Stimulated activated CD8-positive, alpha-beta memory T cell treated with anti-CD3 and anti-CD28 coated beads, Interleukin-12 subunit alpha, Interleukin-12 subunit beta, amount 100 ng/mL, for 1 hour (primary cell): ENCODE results near the gene ZNF474.

Experiments
- DNase-seq: peaks from one replicate; pipeline ENCODE4 v3.0.0-alpha.2; 2020; ENCODE audit warnings: low read depth

The ZNF474 gene

DNA sequence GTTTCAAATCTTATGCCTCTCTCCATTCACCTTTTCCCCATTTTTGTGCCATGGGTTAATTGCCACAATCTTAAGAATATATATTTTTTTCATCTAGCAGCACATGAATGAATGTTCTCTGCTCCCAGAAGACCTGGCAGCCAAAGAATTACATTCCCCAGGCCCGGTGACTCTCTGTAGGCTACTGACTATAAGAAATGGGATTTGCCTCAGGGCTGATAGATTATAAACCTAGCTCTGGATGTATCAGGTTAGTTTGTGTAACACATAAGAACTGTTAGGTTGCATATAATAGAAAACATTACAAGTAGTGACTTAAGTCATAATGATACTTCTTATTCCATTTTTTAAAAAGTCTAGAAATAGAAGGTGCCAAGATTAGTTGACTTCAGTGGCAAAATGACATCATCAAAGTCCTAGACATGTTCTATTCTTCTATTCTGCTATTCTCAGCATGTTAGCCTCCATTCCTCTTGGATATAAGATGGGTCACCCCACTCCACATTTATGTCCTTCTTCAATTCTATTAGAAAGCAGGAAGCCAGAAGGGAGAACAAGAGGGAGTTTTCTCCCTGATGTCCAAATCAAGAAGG is 10.9 kb upstream of the ZNF474 start:
- DNase-seq, result no peak

DNA sequence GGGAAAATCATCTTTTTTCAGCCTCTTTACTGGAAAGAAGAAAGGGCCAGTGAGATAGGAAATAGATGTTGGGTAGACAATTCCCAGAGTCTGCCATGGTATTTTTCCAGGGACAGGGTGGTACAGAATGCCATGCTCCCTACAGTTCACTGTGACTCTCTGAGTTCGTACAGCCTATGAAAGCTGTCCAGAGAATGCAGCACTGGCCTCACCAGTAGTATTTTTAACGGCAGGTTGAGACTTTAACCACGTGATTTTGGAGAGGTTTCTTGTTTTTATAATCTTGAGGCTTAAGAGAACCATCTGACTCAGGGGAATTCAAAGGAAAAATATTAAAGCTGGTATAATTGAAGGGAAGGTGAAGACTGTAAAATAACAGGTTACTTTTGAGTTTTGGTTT is 10.1 kb upstream of the ZNF474 start:
- no peak for DNase-seq

DNA sequence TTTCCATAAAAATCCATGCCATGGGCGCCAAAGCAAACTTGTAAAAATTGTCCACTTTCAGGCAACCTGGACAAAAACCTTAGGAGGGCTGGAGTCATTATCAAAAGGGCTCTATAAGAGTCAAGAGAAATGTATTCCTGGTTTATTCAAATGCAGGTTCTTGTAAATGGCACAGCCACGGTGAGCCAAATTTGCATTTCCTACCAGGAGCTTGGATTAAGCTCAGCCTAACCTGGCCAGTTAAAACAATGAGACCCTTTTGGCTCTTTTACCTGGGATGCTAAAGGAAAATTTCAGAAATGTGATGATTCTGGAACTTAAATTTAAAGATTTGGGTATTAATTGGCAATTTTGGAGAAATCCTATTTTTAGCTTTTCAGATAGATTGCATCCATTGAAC is 8.9 kb upstream of the ZNF474 start:
- no peak for DNase-seq

DNA sequence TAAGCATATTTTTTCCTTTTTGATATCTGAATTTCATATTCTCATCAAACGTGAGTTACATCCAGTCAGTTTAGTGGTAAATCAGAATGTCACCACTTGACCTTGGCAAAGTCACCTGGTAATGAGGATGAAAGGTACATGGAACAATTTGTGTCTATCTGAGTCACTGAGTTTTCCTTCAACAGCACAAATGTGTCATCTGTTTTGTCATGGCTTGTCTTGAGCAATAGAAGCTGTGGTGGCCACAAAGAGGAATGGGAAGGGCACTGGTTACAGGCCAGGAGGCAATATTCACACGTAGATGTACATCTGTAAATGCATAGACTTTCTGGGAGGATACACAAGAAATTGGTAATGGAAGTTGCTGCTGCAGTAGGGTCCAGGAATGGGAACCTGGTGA is 8.4 kb upstream of the ZNF474 start:
- no peak for DNase-seq

DNA sequence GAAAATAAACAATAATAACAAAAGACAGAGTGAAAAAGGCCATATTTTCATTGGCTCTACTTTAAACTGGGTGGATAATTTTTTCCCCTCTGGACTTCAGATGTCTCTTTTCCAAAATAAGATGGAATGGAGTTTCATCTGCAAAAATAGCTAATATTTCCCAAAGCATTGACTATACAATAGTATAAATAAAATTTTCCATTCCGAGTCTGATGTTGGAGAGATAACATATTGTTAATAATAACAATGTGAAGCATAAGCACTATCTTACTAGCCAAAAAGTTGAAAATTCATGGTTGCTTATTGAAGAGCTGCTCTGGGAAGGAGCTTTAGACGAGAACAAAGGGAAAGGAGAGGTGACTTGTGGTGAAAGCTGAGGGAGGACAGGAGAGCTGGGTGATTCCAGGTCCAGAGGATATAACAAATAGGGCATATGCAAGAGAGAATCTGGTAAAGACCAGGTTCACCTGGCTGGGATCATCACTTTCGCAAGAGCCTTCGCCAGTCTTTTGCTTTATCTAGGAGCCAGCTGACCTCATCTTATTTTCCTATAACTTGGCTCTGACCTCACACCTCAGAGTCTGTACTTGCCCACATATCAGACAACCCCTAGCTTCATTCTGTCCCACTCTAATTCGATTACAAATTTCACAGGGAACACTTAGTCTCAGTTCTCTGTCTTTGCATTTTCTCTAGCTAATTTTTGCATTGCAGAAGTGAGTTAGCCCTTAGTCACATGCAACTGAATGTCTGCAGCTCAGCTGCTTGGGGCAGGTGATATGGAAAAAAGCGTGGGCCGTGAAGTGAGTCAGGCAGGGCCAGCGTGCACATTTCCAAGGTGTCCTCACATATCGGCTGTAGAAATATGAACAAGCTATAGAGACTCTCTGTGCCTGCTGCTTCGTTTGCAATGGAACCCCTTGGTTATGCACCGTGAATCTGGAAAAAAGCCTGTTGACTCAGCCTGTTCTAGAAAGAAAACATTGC is 7.6 kb upstream of the ZNF474 start:
- DNase-seq, result no peak

DNA sequence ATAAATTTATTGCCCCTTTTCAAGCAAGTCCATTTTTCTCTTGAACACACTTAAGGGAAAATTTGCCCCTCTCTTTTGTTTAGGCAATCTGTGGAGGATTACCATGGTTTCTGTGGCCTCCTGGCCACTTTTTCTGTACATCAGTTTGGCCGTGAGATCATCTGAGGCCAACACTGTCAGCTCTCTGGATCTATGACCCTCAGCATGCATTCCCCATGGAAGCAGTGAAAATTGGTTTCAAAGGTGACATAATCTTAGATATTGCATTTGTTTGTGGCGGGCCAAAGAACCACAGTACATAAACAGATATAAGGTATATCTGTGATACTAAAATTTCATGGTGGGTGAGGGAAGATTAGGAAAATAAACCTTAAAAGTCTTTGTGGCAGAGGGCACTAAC is 4.6 kb upstream of the ZNF474 start:
- DNase-seq, result no peak

DNA sequence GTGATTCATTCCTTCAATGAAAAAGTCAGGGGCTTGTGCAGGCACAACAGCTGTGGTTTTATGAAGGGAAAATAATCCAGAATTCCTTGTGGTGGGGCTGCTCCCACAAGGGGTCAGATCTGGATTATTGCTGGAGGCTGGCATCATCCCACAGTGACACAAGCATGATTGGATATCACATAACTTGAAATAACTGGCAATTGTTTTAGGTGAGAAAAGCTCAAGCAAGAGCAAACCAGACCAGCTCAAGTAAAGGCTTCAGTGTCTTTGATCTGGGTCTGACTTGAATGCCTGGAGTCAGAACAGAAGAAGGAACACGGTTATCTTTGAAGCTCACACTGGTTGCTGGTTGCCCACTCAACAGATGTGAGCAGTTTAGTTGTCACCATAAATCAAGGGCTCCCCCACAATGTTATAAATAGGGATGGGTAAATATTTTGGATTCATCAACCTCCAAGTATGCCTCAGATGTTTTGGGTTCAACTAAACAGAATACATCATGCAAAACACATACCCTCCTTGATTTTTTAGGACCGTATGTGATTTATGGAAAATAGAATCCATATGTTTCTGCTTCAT is 3.1 kb upstream of the ZNF474 start:
- DNase-seq, result no peak

DNA sequence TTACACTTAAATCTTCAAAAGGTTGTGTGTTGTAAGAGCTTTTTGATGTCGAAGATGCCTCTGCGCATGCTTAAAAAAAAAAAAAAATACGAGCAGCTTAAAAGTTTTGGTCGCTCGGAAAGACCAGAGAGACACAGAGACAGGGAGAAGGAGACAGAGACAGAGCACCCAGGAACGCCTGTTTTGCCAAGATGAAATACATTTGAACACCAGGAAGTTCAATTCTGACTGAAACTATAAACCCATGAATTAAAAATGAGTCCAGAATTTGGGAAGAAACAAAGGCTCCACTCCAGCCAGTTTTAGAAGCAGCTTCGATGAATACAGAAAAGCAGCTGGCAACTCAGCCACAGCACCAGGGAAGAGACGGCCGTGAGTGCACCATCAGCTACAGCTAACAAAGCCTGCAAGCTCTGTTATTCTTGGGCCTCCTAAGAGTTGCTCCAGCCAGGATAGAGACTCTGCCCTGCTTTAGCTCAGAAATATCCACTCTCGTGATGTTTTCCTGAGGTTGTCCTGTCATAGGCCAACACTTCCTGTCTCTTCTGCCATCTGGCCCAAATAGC is 2.5 kb upstream of the ZNF474 start:
- no peak for DNase-seq

DNA sequence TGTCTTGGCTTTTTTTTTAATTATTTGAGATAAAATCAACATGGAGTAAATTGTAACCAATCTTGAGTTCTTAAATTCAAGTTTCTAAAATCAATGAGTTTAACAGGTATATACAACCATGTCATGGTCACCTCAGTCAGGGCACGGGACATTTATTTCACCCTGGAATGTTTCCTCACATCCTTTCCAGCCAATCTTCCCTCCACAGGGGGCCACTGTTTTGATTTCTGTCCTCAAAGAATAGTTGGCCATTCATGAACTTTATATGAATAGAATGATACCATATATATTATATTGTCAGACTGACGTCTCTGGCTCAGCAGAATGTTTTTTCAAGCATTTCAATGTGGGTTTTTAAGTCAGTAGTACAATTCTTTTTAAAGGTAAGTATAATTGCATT is 806 bp downstream of the ZNF474 start:
- no peak for DNase-seq

DNA sequence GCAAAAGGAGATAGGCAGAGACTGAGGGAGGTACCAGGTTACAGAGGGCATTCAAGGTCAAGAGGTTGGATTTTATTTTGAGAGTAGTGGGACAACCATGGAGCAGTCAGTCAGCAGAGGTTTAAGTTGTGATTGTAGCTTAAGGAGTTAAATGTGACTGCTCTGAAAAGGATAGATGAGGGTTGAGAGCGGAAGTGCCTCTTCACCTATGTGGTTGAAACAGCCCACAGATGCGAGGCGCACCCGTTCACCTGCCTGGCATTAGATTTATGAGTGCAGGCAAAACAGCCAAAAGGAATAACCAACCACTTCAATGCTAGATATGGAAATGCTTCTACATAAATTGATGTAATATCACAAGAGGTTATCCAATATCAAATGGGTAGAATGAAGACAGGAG is 8.4 kb downstream of the ZNF474 start:
- DNase-seq, result no peak

DNA sequence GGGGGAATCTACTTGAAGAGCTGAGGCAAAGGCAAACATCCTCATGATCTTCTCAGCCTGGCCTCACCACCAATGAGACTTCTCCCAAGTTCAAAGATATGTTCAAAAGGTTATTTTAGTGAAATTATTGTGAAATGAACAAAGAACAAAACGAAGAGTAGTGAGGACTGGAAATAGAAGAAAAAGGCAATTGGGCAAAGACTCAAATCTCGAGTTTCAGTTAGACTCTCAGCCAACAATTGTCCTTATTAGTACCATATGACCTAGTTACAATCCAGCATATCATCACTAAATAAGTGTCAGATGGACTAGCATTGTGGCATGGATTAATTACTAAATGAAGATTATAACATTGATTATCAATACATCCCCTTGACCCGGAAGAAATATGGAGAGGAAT is 9.0 kb downstream of the ZNF474 start:
- DNase-seq, result no peak

DNA sequence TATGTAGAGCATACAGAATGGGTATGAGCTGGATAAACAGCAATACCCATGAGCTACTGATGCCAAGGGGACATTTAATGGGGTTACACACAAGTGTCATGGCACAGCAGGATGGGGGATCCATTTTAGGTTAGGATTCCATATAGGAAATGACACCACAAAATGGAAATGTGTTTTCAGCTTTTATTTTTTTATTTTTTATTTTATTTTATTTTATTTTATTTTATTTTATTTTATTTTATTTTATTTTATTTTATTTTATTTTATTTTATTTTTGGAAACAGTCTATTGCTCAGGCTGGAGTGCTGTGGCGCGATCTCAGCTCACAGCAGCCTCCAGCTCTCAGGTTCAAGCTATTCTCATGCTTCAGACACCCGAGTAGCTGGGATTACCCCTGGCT is 11.6 kb downstream of the ZNF474 start:
- no peak for DNase-seq

DNA sequence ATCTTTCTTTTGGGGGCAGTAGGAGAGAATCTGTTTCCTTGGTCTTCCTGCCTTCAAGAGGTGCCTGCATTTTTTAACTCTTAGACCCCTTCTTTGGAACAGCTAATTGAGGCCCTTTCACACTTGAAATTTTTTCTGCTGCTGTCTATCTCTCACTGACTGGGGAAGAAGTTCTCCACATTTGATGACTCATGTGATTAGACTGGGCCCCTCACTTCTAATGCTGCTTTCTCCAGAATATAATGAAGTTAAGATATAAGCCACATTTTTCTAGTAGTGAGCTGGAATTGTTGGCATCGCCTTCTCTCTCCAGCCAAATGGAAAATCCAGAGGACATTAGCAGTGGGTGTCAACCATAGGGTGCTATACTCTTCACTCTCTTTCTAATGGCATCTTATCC is 12.4 kb downstream of the ZNF474 start:
- DNase-seq, result no peak

DNA sequence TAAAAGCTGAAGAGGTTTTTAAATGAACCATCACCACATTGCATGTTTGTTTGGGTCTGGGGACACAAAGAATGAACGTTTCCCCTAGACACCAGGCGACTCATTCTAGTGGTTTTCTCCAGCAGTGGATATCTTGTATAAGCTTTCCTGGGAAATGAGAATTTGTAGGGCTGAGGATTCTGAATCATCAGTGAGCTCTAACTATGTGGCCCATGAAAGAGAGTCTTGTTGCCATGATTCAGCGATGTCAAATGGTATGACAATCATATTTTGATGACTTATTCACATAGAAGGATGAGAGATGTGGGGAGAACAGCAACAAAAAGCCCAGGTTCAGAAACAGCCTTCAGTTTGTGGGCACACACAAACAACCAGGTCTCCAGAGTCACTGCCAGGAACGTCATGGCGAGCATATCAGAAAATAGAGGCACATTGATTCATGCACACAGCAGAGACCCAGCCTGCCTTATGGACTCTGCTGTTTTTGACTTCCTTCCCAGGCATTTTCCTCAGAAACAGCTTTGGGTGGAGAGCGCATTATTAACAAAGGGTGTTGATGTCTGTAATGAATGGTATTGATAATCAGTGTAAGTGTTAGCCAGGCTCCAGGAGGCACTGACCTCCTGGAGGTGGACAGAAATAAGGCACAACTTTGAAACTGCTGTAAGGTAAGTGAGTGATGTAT is 13.3 kb downstream of the ZNF474 start:
- DNase-seq, result no peak

DNA sequence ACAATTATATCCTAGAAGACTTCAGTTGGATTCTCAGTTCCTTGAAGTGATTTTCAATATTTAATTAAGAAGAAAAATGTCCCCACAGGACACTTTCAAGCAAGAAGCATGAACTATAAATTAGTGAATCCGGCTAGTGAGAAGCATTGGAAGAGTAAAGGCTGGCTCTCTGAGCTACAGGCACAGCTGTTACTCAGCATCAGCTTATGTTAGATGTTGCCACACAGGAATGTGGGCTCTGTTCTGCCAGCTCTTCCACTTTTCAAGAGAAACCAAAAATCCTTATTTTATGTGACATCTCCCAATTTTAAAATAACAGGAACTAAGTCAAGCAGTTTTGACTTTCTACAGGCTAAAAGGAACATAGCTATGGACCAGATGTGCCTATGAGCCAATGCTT is 14.9 kb downstream of the ZNF474 start:
- no peak for DNase-seq

DNA sequence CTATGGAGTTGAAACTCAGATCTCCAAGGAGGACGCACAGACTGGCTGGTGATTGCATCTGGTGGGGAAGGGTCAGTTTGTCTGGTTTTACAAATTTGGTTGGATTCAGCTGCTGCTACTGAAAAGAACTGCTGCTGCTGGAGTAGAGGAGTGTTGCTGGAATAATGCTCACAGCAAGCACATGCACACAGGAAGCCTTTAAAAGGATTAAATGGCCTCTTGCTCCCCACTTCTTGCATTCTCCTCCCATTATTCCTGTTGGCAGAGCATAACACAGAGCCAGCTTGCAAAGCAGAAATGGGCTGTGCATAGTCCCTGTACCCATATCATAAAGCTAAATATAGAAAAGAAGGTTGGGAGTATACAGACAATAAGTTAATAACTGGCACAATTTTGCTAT is 16.6 kb downstream of the ZNF474 start:
- DNase-seq, result no peak

DNA sequence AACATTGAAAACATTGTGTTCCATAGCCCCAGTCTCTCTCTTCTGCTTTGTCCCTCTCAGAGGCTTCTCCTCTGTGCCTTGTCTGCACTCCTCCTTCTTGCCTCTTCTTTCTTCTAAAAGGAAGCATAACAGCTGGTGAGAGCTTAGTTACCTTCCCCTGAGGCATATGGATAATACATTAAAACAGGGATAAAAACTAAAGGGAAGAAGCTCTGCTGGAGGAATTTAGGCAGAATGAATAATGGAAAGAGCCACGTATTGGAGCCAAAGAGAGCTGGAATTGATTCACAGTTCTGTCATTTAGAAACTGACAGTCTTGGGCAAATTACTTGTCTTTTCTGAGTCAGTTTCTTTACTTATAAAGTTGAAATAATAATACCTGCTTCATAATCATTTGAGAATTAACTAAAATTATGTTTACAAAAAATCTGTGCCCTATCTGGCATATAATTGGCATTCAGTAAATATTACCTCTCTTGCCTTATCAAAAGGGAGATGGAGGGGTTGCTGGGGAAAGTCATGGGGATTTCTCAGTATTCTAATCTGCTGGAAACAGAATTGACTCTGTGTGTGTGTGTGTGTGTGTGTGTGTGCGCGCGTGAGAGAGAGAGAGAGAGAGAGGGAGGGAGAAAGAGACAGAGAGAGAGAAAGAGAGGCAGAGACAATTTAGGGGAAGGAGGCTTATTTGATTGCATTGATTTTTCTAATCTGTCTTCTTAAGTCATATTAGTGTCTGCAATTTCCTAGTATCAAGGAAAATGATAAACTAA is 20.2 kb downstream of the ZNF474 start:
- DNase-seq, result no peak

DNA sequence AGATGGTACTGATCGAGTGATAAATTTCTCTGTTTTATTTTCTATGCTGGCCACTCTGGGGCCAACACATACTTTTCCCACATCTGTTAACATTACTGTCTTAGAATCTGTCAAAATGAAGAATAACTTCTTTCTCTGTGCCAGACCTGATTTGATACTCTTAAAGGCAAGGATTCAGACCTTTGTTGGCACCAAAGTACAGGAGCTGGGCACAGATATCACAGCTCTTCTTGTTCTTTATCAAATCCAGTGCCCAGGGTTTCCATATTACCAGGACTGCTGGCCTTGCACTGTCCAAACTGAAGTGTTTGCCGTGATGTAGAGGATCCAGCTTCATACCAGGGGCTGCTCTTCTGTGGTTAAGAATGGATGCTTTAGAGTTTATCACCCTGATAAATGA is 20.9 kb downstream of the ZNF474 start:
- DNase-seq, result no peak

DNA sequence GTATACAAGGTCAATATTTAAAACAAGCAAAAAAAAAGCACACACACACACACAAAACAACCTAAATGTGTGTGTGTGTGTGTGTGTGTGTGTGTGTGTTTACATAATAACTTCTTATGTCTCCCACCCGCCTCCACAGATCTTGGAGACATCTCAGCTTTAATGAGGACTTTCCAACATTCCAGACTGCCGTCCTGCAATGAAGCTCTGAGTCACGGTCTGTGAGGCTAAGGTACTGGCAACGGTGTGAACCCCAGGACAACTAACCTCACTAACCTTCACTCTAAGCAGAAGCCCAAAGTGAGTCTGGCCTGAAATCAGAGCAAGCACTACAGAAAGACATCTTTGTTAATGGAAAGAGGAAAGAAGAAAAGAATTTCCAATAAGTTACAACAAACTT is 22.3 kb downstream of the ZNF474 start:
- no peak for DNase-seq

DNA sequence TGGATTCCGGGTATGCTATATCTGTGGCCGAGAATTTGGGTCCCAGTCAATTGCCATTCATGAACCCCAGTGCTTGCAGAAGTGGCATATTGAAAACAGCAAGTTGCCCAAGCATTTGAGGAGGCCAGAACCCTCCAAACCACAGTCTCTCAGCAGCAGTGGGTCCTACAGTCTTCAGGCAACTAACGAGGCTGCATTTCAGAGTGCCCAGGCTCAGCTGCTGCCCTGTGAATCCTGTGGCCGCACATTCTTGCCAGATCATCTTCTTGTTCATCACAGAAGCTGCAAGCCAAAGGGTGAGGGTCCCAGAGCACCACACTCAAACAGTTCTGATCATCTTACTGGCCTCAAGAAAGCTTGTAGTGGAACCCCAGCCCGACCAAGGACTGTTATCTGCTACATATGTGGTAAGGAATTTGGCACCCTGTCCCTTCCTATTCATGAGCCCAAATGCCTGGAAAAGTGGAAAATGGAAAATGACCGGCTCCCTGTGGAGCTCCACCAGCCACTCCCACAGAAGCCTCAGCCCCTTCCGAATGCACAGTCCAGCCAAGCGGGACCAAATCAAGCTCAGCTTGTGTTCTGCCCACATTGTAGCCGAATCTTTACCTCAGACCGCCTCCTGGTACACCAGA is 23.0 kb downstream of the ZNF474 start:
- DNase-seq, result no peak

DNA sequence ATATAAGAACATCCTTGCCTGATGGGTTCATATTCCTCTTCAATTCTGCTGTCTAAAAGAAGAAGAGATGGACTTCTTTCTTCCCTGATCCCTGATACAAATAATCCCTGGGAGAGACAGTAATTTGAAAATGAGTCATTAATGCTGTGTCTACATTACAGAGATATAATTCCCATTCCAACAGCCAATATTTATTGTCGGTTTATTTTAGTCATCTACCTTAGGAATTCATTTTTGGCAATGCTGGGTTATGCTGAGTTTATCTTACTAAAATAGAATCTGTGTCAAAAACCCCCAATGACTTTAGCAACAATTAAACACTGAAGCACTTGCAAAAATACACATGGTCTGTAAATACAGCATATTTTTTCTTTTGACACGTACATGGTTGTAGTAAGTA is 23.9 kb downstream of the ZNF474 start:
- no peak for DNase-seq
